Endothelial cell (in vitro differentiated cells): Measurements from ENCODE around the gene NSMCE3. TPM values are rescaled to one million over a fixed set of nuclear protein-coding genes. Genes with fewer than 3 reads are reported as not detected.

ENCODE experiments used
- DNase-seq: peaks from one replicate; pipeline ENCODE4 v3.0.0; 2021; ENCODE audit warnings: low spot score
- H3K27ac Mint-ChIP-seq: one replicate; pipeline ENCODE4 v1.8.0; 2021; ENCODE audit warnings: mixed read lengths, inconsistent platforms; ENCODE audit not compliant: unreplicated experiment
- H3K27me3 Mint-ChIP-seq: one replicate; pipeline ENCODE4 v1.8.0; 2021; ENCODE audit warnings: mild to moderate bottlenecking, moderate library complexity, mixed read lengths, inconsistent platforms; ENCODE audit not compliant: unreplicated experiment
- H3K36me3 Mint-ChIP-seq: one replicate; pipeline ENCODE4 v1.8.0; 2021; ENCODE audit warnings: mild to moderate bottlenecking, low read depth, mixed read lengths, inconsistent platforms; ENCODE audit not compliant: unreplicated experiment
- H3K4me1 Mint-ChIP-seq: one replicate; pipeline ENCODE4 v1.8.0; 2021; ENCODE audit warnings: mild to moderate bottlenecking, mixed read lengths, inconsistent platforms; ENCODE audit not compliant: unreplicated experiment
- H3K4me3 Mint-ChIP-seq: one replicate; pipeline ENCODE4 v1.8.0; 2021; ENCODE audit warnings: mild to moderate bottlenecking, mixed read lengths, inconsistent platforms; ENCODE audit not compliant: unreplicated experiment
- H3K9me3 Mint-ChIP-seq: one replicate; pipeline ENCODE4 v1.8.0; 2021; ENCODE audit warnings: mixed read lengths, inconsistent platforms; ENCODE audit not compliant: unreplicated experiment
- CTCF ChIP-seq: fragments of 200-600 bp; sonication (generic); IDR thresholded peaks from one replicate; pipeline ENCODE4 v1.5.0; 2021; ENCODE audit warnings: antibody characterized with exemption; ENCODE audit not compliant: unreplicated experiment
- total RNA-seq: library from RNA; stranded (reverse); fragmentation: NEBNext Ultra II Directional; extraction: Animal tissue kit (Norgen Biotek cat#: 25700); gene quantifications from one replicate; pipeline ENCODE4 v1.2.1, GENCODE V29; 2021; ENCODE audit not compliant: unreplicated experiment

The NSMCE3 gene
- total RNA-seq, 1 donor from 2014 or later, result 20.4 TPM

DNA sequence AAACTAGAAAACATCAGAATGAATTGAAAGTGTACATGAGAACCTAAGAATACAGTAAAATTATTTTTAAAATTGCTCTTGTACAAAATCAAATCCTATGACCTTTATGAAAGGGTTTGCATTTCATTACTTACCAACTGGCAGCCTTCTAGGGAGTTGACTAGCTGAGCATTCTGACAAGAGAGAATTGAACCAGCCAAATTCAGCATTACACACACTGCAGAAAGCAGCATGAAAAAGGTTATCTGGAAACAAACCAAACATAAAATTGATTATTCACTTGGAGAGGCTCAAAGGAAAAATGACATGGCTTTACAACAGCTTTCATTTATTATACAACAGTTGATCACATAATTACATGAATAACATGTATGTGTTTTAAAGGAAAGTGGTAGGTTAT, 17.4 kb downstream of the NSMCE3 start:
- H3K9me3 Mint-ChIP-seq, result no peaks in the 10 kb centered on the region
- H3K27ac Mint-ChIP-seq, result no peak overlapping the region
- TF ChIP-seq CTCF, result no peak
- peaks cover 4% of the 10 kb centered on the region for H3K36me3 Mint-ChIP-seq
- no peak overlapping the region for H3K4me3 Mint-ChIP-seq
- DNase-seq, result no peak
- peaks cover 1% of the 10 kb centered on the region for H3K27me3 Mint-ChIP-seq
- H3K4me1 Mint-ChIP-seq, result no peaks in the 10 kb centered on the region

DNA sequence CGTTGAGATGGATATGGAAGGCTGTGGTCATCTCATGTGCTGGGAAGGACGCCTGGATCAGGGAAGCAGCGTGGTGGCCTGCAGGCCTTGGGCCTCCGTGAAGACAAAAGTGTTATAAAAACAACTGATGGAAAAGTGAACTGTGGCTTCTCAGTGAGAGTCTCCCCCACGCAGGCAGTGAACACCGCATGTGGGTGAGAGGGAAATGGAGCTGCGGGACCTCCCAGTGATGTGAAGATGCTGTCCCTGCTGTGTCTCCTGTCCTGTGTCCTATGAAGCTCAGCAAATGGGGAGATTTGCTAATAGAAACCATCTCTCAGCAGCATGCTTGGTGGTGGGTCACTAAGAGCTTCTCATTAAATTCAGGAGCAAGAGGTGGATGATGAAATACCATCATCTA, 25.1 kb downstream of the NSMCE3 start:
- Mint-ChIP-seq H3K27me3 (peaks cover 2% of the 10 kb centered on the region), H3K4me1 (no peaks in the 10 kb centered on the region), H3K9me3 (no peaks in the 10 kb centered on the region), H3K4me3 (no peak overlapping the region), H3K36me3 (peaks cover 1% of the 10 kb centered on the region), H3K27ac (no peak overlapping the region)
- DNase-seq, result no peak
- no peak for TF ChIP-seq CTCF

DNA sequence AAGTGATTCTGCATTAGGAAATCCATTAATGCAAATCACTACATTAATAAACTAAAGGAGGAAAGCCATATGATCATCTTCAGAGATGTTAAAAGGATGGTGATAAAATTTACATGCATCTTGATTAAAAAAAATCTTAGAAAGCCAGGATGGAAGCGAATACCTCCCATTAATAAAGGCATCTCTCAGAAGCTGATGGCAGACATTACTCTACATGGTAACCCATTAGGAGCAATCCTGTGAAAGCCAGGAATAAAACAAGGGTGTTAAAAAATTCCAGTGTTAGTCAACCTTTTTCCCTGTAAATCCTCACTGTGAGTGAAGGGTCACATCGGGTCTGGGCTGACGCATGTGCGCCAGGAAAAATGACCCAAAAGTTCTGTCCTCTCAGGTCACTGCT, 25.5 kb downstream of the NSMCE3 start:
- no peak for TF ChIP-seq CTCF

DNA sequence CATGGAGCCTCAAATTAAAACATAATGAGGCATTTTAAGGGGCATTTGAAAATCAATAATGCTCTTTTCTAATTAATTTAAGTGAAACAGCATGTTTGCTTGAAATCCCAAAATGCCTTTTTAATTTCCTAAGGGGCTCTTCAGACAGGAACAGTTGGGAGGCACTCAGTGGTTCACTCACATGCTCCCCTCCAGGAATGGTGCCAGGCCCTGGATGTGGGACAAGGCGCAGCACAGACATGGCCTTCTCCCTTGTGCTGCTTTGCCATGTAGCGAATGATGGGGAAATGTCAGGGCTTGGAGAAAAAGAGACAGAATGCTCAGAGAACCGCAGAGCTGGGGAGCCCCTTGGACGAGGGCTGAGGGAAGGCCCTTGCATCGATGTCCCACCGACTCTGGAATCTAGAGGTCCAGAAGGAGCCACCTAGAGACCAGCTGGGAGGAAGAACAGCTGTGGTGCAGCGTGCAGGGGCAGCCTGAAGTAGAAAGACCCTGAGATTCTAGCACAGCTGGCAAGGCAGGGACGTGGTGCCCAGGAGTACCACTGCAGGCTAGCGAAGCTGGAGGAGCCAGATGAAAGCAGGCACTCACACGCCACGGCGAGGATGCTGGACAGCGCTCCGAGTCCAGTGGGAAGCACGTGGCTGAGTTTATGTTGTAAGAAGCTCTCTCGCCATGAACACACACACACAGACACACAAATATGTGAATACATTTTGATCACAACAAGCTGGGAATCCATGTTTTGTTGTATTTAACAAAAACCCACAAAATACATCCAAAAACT, 27.0 kb downstream of the NSMCE3 start:
- H3K27ac Mint-ChIP-seq, result no peak overlapping the region
- no peak for DNase-seq
- peaks cover 2% of the 10 kb centered on the region for H3K27me3 Mint-ChIP-seq
- no peak overlapping the region for H3K4me3 Mint-ChIP-seq
- no peaks in the 10 kb centered on the region for H3K4me1 Mint-ChIP-seq
- no peaks in the 10 kb centered on the region for H3K36me3 Mint-ChIP-seq
- no peak for TF ChIP-seq CTCF
- H3K9me3 Mint-ChIP-seq, result no peaks in the 10 kb centered on the region

More for the DNA sequence above, 25.5 kb downstream of the NSMCE3 start:
- Mint-ChIP-seq H3K9me3 (no peaks in the 10 kb centered on the region), H3K36me3 (no peaks in the 10 kb centered on the region), H3K27me3 (peaks cover 2% of the 10 kb centered on the region), H3K4me3 (no peak overlapping the region), H3K27ac (no peak overlapping the region), H3K4me1 (no peaks in the 10 kb centered on the region)
- no peak for DNase-seq

DNA sequence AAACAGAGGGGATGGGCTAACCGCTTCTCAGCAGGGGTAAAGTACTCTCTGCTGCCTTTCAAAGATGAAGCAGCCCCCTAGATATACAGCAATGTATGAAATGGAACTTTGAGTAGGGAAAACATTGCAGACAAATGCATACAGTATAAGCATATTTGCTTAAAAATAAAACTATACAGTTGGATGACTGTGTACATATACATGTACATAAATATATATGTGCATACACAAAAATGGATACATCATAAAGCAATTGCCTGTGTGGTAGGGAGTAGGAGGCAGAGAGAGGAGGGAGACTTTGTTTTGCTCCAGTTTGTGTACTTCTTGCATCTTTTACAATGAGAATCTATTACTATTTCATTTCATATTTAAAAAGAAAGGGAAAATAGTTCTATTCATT, 28.4 kb downstream of the NSMCE3 start:
- no peak for DNase-seq
- H3K9me3 Mint-ChIP-seq, result no peaks in the 10 kb centered on the region
- H3K4me3 Mint-ChIP-seq, result no peak overlapping the region
- H3K4me1 Mint-ChIP-seq, result no peaks in the 10 kb centered on the region
- no peak overlapping the region for H3K27ac Mint-ChIP-seq
- TF ChIP-seq CTCF, result no peak
- H3K27me3 Mint-ChIP-seq, result peaks cover 2% of the 10 kb centered on the region
- no peaks in the 10 kb centered on the region for H3K36me3 Mint-ChIP-seq
